C4-2B (cell line): ENCODE data around the gene RELN.

Experiments
- H3K27ac ChIP-seq: fragments of 450-650 bp; 2 replicates; pipeline ENCODE4 v1.5.1; 2017
- ZFX ChIP-seq: fragments of 450-650 bp; IDR thresholded peaks from 2 replicates; pipeline ENCODE4 v1.6.1; 2017
- TF ChIP-seq, protein P1 (sequence below): fragments of 450-650 bp; conservative IDR thresholded peaks from 2 replicates; pipeline ENCODE4 v1.5.1; 2017; ENCODE audit warnings: mild to moderate bottlenecking

RELN gene

DNA sequence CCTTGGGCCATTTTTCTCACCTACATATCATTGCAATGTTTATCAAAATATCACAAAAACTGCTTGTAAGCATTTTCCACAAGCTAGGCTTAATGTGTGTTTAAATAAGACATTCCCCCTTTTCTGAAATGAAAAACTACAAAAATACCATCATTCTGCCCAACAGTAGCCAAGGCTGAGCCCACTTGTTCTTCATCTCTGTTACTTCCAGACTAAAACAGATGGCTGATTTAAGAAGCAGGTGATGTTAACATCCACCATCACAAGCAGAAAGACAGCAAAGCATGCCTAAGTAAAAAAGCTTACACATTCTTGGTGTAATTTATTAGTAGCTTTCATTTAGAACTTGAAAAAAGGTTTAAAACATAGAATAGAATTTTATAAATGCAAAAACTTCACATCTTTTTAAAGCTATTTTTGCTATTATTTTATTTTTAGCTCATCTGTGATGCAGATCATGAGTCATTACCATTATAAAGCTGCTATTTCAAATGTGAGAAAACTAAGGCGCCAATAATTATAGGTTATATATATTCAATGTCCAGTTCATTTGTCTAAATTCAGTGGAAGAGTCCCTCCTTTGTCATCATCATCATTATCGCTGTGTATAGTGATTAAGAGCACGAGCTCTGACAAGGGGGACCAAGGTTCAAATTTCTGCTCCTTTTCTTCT is 109.4 kb downstream of the RELN start:
- H3K27ac ChIP-seq: no peak overlapping the region
- TF ChIP-seq ZFX: no peak
- TF ChIP-seq, protein P1, sequence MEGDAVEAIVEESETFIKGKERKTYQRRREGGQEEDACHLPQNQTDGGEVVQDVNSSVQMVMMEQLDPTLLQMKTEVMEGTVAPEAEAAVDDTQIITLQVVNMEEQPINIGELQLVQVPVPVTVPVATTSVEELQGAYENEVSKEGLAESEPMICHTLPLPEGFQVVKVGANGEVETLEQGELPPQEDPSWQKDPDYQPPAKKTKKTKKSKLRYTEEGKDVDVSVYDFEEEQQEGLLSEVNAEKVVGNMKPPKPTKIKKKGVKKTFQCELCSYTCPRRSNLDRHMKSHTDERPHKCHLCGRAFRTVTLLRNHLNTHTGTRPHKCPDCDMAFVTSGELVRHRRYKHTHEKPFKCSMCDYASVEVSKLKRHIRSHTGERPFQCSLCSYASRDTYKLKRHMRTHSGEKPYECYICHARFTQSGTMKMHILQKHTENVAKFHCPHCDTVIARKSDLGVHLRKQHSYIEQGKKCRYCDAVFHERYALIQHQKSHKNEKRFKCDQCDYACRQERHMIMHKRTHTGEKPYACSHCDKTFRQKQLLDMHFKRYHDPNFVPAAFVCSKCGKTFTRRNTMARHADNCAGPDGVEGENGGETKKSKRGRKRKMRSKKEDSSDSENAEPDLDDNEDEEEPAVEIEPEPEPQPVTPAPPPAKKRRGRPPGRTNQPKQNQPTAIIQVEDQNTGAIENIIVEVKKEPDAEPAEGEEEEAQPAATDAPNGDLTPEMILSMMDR: no peak

DNA sequence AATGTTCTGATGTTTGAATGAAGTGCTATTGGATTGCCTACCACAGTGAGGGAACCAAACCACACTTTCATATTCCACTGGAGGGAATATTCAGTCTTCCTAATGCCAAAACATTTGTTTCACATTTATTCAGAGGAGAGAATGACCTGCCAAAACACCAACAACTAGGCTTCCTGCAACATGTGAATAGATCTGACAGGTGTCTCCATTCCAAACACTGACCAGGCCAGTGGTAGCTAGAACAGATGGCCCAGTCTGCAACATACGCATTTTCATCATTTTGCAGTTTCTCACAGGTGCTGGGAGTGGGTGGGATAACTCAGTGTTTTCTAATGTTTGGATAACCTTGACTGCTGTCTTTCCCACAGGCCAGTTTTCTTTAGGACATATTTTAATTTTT is 110.0 kb downstream of the RELN start:
- no peak for TF ChIP-seq ZFX
- TF ChIP-seq, protein P1: no peak
- no peak overlapping the region for H3K27ac ChIP-seq

DNA sequence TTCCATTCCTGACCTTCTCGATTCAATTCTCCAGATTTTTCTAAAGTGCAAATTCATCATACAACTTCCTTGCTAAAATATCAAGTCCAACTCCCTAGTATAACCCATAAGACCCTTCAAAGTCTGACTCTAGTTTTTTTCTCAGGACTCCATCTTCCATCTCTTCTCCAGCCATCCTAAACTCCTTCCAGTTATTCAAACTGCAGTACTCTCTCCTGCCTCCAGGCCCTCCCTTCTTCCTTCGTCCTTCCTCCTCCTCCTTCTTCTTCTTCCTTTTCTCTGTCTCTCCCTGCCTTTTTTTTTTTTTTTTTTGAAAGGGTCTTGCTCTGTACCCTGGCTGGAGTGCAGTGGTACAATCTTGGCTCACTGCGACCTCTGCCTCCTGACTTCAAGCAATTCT is 111.9 kb downstream of the RELN start:
- TF ChIP-seq ZFX: no peak
- TF ChIP-seq, protein P1: no peak; the same call in 1 of the 2 replicates

DNA sequence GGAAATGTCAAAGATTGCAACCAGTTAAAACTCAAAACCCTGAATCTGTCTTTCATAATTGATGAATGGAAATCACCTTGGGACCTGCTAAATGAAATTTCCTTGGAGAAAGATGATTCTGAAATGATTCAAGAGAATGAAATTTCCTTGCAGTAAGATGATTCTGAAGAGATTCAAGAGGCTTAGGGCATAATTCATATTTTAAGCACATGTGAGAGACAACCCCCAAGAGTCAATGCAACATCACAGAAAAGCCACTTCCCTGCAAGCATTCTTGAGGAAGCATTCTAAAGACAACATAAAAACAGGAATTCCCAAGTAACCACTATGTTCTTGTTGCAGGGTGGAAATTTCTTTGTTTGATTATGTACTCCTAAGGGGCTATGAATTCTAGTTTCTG is 113.7 kb downstream of the RELN start:
- H3K27ac ChIP-seq: no peak overlapping the region
- TF ChIP-seq, protein P1: no peak
- TF ChIP-seq ZFX: no peak

More for the DNA sequence above, 111.9 kb downstream of the RELN start:
- H3K27ac ChIP-seq: no peak overlapping the region

DNA sequence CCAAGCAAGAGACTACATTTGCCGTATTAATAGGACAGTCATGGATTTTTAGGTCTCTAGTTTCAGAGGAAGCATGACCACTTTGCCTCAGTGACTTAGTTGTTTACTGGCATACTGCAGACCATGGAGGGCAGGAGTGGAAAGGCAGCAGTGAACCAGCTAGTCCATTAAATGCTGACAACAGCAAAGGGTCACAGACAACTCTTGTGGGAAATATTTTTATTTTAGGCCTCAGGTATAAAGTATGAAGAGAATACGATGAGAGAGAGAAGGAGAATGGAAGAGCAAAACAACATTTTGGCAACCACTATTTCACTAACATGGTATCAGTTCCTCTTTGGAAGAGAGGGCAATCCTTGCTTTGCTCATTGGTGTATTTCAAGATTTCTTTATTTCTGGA is 118.0 kb downstream of the RELN start:
- H3K27ac ChIP-seq: no peak overlapping the region
- TF ChIP-seq ZFX: no peak
- TF ChIP-seq, protein P1: no peak

DNA sequence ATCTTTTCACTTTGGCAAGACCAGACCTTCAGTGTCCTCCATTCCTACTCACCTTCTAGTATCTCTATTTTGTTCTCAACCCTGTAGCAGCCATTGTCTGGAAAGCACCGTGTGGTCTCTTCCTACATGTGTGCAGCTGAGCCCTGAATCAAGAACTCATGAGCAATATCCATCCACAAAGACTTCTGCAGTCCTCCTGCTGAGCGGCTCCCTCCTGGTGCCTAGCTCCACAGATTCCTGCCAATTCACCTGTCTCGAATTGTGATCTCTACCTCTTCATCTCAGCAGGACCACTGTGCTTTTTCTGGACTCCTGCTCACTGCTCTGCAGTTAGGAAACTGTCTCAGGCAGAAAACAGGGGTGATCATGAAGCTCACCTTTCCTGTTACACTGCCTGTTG is 118.8 kb downstream of the RELN start:
- no peak overlapping the region for H3K27ac ChIP-seq
- no peak for TF ChIP-seq ZFX
- TF ChIP-seq, protein P1: no peak

DNA sequence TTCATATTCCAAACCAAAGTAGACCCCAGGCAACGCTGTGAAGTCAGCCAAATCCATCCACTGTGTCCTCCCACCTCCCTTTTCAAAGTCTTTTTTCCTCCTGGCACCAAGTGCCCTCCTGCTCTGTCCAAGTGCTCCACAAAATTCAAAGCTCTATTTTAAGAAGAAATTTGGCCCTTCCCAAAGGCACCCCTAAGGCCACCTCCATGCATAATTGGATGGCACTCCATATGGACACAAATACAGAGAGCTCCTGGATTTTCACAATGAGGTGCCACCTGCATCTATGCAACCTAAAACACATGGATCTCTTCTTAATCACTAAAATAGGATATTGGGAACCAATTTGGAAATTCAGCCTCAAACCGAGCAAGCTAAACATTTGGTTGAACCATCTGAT is 121.6 kb downstream of the RELN start:
- no peak overlapping the region for H3K27ac ChIP-seq
- no peak for TF ChIP-seq ZFX
- TF ChIP-seq, protein P1: no peak
